HEK293 (cell line): Measurements from ENCODE around the gene KLHL22.

Experiments used
- CTCF ChIA-PET: fragments of 350-600 bp; formaldehyde crosslinking; extraction: SDS; loops from one replicate; lab custom pipeline; 2021; ENCODE audit warnings: antibody characterized with exemption; lab: Yijun Ruan, JAX
- POLR2A ChIA-PET: fragments of 300-600 bp; formaldehyde crosslinking; extraction: SDS; loops from one replicate; lab custom pipeline; 2020; ENCODE audit warnings: antibody characterized with exemption, inconsistent platforms; lab: Yijun Ruan, JAX
- H3K27ac ChIP-seq: fragments of 200-500 bp; sonication (Bioruptor generic); 2 replicates; pipeline ENCODE4 v1.5.1; 2014; ENCODE audit warnings: low read depth, low read length, control low read depth, inconsistent platforms; ENCODE audit errors: extremely low read depth
- H3K36me3 ChIP-seq, 2 experiments: fragments of 200-500 bp in 1 of 2; sonication (Bioruptor generic) in 1 of 2; 1 replicate in 1 of 2; 2 replicates in 1 of 2; pipeline ENCODE4 v1.5.1; 2014 to 2017; ENCODE audit warnings: inconsistent platforms in 2 of 2, low read length in 2 of 2; ENCODE audit not compliant: control insufficient read depth in 2 of 2, insufficient read depth in 1 of 2
- H3K4me1 ChIP-seq: fragments of 200-500 bp; sonication (Bioruptor generic); 2 replicates; pipeline ENCODE4 v1.5.1; 2014; ENCODE audit warnings: mild to moderate bottlenecking, low read length, inconsistent platforms; ENCODE audit not compliant: control insufficient read depth, insufficient read depth
- H3K4me3 ChIP-seq: 2 replicates; pipeline ENCODE4 v1.5.1; 2011; ENCODE audit warnings: low read depth, mild to moderate bottlenecking, control low read depth, low read length, moderate library complexity
- H3K9me3 ChIP-seq: fragments of 200-500 bp; sonication (Bioruptor generic); 2 replicates; pipeline ENCODE4 v1.5.1; 2014; ENCODE audit warnings: low read depth, low read length, inconsistent platforms; ENCODE audit not compliant: control insufficient read depth, insufficient read depth
- EGR2 ChIP-seq: fragments of 450-650 bp; formaldehyde crosslinking; IDR thresholded peaks from 2 replicates; pipeline ENCODE4 v1.5.1; 2016; ENCODE audit warnings: low read depth, missing biosample characterization, missing genetic modification characterization
- FEZF1 ChIP-seq: fragments of 450-650 bp; formaldehyde crosslinking; IDR thresholded peaks from 2 replicates; pipeline ENCODE4 v1.5.1; 2016; ENCODE audit warnings: missing biosample characterization, missing genetic modification characterization
- MYNN ChIP-seq: fragments of 450-650 bp; formaldehyde crosslinking; IDR thresholded peaks from 2 replicates; pipeline ENCODE4 v1.5.1; 2016; ENCODE audit warnings: missing biosample characterization, missing genetic modification characterization, borderline replicate concordance
- PRDM2 ChIP-seq: fragments of 450-650 bp; formaldehyde crosslinking; IDR thresholded peaks from 2 replicates; pipeline ENCODE4 v1.5.1; 2016; ENCODE audit warnings: missing biosample characterization, missing genetic modification characterization, borderline replicate concordance
- SALL2 ChIP-seq: fragments of 450-650 bp; formaldehyde crosslinking; IDR thresholded peaks from 2 replicates; pipeline ENCODE4 v1.5.0; 2017; ENCODE audit warnings: missing biosample characterization, mild to moderate bottlenecking, missing genetic modification characterization, borderline replicate concordance
- ZFHX2 ChIP-seq: fragments of 450-650 bp; formaldehyde crosslinking; conservative IDR thresholded peaks from 2 replicates; pipeline ENCODE4 v1.5.1; 2016; ENCODE audit warnings: missing biosample characterization, missing genetic modification characterization
- ZFP69B ChIP-seq: fragments of 450-650 bp; formaldehyde crosslinking; IDR thresholded peaks from 2 replicates; pipeline ENCODE4 v1.5.1; 2016; ENCODE audit warnings: missing biosample characterization, missing genetic modification characterization
- ZIC2 ChIP-seq: fragments of 450-650 bp; formaldehyde crosslinking; IDR thresholded peaks from 2 replicates; pipeline ENCODE4 v1.5.1; 2016; ENCODE audit warnings: missing biosample characterization, missing genetic modification characterization
- ZNF214 ChIP-seq: fragments of 450-650 bp; formaldehyde crosslinking; IDR thresholded peaks from 2 replicates; pipeline ENCODE4 v1.5.1; 2017; ENCODE audit warnings: missing biosample characterization, mild to moderate bottlenecking, missing genetic modification characterization, borderline replicate concordance
- ZNF274 ChIP-seq, 2 experiments: fragments of 200-500 bp in 1 of 2; fragments of 450-650 bp in 1 of 2; sonication (Bioruptor generic) in 1 of 2; formaldehyde crosslinking in 1 of 2; IDR thresholded peaks; 2 replicates each; pipeline versions ENCODE4 v1.5.1 to v1.6.1; 2014 to 2016; ENCODE audit warnings: borderline replicate concordance in 1 of 2, inconsistent platforms in 1 of 2, low read length in 1 of 2, missing biosample characterization in 1 of 2, missing genetic modification characterization in 1 of 2
- ZNF341 ChIP-seq: fragments of 450-650 bp; formaldehyde crosslinking; IDR thresholded peaks from 2 replicates; pipeline ENCODE4; 2016; ENCODE audit warnings: low read depth, missing biosample characterization, missing genetic modification characterization
- ZNF654 ChIP-seq: fragments of 450-650 bp; formaldehyde crosslinking; IDR thresholded peaks from 2 replicates; pipeline ENCODE4 v1.5.1; 2016; ENCODE audit warnings: low read depth, missing biosample characterization, missing genetic modification characterization
- ZNF670 ChIP-seq: fragments of 450-650 bp; formaldehyde crosslinking; IDR thresholded peaks from 2 replicates; pipeline ENCODE4 v1.5.1; 2016; ENCODE audit warnings: missing biosample characterization, missing genetic modification characterization, low read depth
- ZSCAN4 ChIP-seq: fragments of 450-650 bp; formaldehyde crosslinking; IDR thresholded peaks from 2 replicates; pipeline ENCODE4 v1.5.1; 2017; ENCODE audit warnings: missing biosample characterization, missing genetic modification characterization

Gene KLHL22

GRCh38 chr22:20423008-20423905 lies 72.3 kb downstream of the KLHL22 start:
- Histone ChIP-seq H3K9me3 (no peaks in the 10 kb centered on the region), H3K27ac (no peak overlapping the region), H3K36me3 (peaks cover 0 to 39% of the 10 kb centered on the region in 2 experiments; a peak in 1 of 3 replicates), H3K4me1 (no peaks in the 10 kb centered on the region), H3K4me3 (no peak overlapping the region)
- TF ChIP-seq ZIC2 (tag by site-specific recombination) (0 out of 2 replicates have a peak, but pooled peaks have one; percentile 46), ZNF214 (no peak)
- POLR2A ChIA-PET = interaction anchor here (0.8 to 1.1 kb wide), 2 partner anchors 11 to 33 kb away, joined by 3 read pairs; no protein-coding TSS in a partner anchor
- CTCF ChIA-PET = interaction anchor here (0.6 to 1.8 kb wide), 4 partner anchors 10 to 141 kb away, joined by 3 to 4 read pairs (median 3); no protein-coding TSS in a partner anchor

- Histone ChIP-seq H3K27ac (no peak overlapping the region), H3K4me3 (no peak overlapping the region), H3K36me3 (peaks cover 0 to 34% of the 10 kb centered on the region in 2 experiments; a peak in 1 of 3 replicates), H3K9me3 (no peaks in the 10 kb centered on the region)
- POLR2A ChIA-PET = interaction anchor here (1.1 kb wide), 1 partner anchor 11 kb away, joined by 3 read pairs; no protein-coding TSS in a partner anchor
- CTCF ChIA-PET = interaction anchor here (0.6 to 1.8 kb wide), 6 partner anchors 11 to 229 kb away, joined by 3 to 4 read pairs (median 4); no protein-coding TSS in a partner anchor
- TF ChIP-seq EGR2 (peak; percentile 75; the same call in 1 of the 2 replicates), MYNN (no peak), ZNF341 (tag by site-specific recombination) (0 out of 2 replicates have a peak, but pooled peaks have one; percentile 18), ZFHX2 (peak; percentile 84), ZSCAN4 (tag by site-specific recombination) (0 out of 2 replicates have a peak, but pooled peaks have one; percentile 8), ZNF654 (tag by site-specific recombination) (no peak), ZNF274 (IDR thresholded peaks at IDR 0.05; ENCODE audit: low read length) (no peak), ZNF274 (tag by site-specific recombination; IDR thresholded peaks at IDR 0.05; ENCODE audit: borderline replicate concordance) (no peak), PRDM2 (tag by site-specific recombination) (no peak), ZIC2 (tag by site-specific recombination) (0 out of 2 replicates have a peak, but pooled peaks have one; percentile 12), SALL2 (tag by site-specific recombination) (peak; percentile 36; the same call in 1 of the 2 replicates), FEZF1 (no peak), ZFP69B (tag by site-specific recombination) (no peak), ZNF670 (tag by site-specific recombination) (no peak)
- TF ChIP-seq, all 188 proteins: peak for 6
- no peaks in the 10 kb centered on the region for H3K4me1 ChIP-seq
These were observed 73.2 kb downstream of the KLHL22 start for GRCh38 chr22:20422271-20423007.
